HG03280 (cell line): ENCODE measurements around the gene CDC42EP4.
"Not testable (repeated sequence)": the region's sequence is repeated elsewhere in the genome, so short reads cannot be mapped to it uniquely, and the experiment has no call there.

Source experiments
- ATAC-seq: cut with Tn5 transposase; IDR thresholded peaks from one replicate; pipeline ENCODE4 v1.9.1; 2021; ENCODE audit warnings: mild to moderate bottlenecking, moderate library complexity; ENCODE audit not compliant: unreplicated experiment

Gene CDC42EP4

GRCh38 chr17:73343739-73344454 is 32.1 kb upstream of the CDC42EP4 start:
- no peak for ATAC-seq

DNA sequence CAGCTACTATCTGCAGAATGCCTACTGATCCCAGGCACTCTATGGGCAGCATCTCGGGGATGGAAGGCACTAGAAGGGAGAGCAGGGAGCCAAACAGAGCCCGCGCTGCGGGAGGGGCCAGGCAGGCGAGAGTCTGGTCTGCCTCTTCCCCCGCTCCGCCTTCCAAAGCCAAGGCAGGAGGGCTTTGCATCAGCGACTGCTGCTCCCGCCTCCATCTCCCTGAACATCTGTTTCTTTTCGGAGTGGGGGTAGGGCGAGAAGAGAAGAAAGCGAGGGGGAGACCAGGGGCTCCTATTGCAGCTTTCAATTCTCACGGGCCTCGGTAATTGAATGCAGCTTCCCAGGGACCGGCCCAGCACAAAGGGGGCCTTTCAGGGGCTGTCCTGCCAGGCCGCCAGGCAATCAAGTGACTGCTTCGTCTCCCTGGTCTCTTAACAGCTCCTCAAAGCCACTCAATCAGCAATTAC is 31.4 kb upstream of the CDC42EP4 start:
- no peak for ATAC-seq

GRCh38 chr17:73342541-73343167 is 30.9 kb upstream of the CDC42EP4 start:
- no peak for ATAC-seq

DNA sequence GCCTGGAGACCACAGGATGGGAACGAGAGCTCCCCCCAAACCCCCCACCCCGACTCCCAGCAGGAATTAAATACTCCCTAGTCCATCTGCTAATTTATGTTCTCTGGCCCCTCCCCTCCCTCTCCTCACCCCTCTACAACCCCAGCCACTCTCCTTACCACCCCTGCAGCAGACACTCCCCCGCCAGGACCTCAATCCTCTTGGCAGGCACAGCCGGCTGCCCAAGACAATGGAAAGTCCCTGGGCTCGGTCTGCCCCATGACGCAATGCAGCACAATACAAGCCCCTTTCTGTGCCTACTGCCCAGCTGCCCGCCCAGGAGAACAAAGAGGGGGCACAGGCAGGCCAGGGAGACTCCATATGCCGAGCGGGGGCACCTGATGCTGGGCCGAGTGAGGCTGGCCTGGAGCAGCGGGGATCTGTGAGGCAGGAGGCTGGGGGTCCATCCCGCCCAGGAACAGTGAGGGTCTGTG is 30.3 kb upstream of the CDC42EP4 start:
- no peak for ATAC-seq

GRCh38 chr17:73341350-73342049 is 29.7 kb upstream of the CDC42EP4 start:
- ATAC-seq: no peak

GRCh38 chr17:73340093-73340596 is 28.3 kb upstream of the CDC42EP4 start:
- no peak for ATAC-seq

GRCh38 chr17:73338566-73339197 is 26.9 kb upstream of the CDC42EP4 start:
- ATAC-seq: no peak

GRCh38 chr17:73338050-73338521 is 26.3 kb upstream of the CDC42EP4 start:
- ATAC-seq: no peak

- ATAC-seq: no peak
Measured at GRCh38 chr17:73337330-73337710, 25.5 kb upstream of the CDC42EP4 start.

- ATAC-seq: no peak
Measured at GRCh38 chr17:73336408-73337329, 24.9 kb upstream of the CDC42EP4 start.

DNA sequence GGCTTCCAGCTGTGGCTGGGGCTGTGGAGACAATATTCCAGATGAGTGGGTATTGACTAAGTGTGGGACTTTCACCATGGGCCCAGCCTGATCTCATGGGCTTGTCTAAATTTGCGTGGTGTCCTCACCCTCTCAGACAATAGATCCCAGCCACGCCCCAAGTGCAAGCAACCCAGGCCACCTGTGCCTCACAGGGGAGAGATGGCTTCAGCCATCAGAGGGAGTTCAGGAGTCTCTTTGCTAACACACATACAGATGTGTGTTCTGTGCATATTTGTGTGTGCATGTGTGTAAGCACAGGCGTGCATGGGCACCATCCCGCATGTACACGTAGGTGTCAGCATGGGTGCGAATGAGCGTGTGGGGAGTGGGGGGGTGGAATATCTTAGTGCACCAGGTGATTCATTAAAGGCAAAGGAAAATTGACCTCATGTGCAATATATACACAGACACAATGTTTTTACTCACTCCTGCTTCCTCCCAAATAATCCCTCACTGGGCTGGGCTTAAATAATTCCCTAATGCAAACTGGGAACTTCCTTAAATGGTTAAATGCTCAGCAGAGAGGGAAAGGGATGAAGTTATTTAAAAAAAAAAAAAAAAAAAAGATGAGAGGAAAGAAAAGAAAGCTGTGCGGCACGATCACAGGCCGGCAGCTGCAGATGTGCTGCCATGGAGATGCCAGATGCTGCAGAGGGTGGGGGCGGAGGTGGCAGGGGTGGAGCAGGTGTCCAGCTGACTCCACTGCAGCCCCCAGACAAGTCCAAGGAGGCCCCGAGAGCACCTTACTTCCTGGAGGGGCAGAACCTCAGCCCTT is 24.0 kb upstream of the CDC42EP4 start:
- no peak for ATAC-seq

DNA sequence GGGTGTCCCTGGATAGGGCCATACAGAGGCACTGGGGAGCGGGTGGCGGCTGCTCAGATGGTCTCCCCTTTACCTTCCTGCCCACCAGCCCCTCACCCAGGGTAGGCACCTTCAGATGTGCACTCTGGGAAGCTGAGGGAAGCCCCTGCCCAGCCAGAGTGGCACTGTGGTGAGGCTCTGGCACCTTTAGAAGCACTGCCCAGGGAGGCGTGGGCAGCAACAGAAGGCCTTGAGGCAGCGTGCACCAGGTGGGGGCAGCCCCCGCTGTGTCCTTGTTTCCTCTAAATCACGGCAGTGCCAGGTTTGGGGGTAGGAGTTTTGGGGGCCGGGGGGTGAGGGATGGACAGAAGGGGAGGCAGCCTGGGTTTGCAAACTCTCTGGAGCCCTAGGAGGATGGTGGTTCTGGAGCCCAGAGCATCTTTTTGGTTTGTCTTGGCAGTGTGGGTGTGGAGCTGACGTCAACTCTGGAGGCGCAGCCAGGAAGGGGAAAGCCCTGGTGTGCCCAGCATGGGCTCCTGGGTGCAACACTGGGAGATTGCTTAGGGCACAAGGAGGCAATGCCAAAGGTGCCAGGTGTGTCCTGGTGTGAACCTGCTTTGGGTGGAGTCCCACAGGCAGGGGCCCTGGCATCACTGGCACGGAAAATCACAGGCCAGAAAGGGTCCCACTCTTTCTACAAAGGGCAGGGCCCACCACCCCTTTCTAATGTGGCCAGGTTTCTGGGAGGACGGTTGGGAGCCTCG is 23.1 kb upstream of the CDC42EP4 start:
- ATAC-seq: no peak

DNA sequence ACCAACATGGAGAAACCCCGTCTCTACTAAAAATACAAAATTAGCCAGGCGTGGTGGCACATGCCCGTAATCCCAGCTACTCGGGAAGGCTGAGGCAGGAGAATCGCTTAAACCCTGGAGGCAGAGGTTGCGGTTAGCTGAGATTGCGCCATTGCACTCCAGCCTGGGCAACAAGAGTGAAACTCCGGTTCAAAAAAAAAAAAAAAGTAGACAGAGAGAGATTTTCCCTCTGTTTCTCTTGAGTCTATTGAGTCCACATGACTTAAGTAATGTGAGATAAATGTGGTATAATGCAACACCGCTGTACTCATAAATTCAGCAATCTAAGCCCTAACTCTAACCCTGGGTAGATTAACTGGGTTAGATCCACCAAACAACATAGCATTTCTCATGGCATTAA is 21.6 kb upstream of the CDC42EP4 start:
- not testable (repeated sequence) for ATAC-seq

DNA sequence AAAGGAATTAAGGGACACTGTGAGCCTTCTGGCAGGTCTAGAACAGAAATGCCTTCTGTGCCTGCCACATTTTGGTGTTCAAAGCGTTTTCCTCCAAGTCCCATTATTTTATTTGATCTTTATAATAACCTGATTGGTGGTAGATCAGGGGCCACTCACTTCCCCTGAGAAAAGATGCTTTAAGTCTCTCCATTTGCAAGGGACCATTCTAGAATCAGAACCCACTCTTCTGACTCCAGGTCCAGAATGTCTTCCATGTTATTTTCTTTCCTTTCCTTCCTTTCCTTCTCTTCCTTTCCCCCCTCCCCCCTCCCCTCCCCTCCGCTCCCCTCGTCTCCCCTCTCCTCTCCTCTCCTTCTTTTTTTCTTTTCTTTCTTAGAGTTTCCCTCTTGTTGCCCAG is 19.3 kb upstream of the CDC42EP4 start:
- ATAC-seq: no peak

DNA sequence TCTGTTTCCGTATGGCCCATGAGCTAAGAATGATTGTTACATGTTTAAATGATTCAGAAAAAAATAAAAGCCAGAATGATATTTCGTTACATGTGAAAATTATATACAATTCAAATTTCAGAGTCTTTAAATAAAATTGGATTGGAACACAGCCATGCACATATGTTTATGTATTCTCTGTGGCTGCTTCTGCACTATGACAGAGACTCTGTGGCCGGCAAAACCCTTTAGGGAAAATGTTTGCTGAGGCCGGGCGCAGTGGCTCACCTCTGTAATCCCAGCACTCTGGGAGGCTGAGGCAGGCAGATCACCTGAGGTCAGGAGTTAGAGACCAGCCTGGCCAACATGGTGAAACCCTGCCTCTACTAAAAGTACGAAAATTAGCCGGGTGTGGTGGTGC is 15.9 kb upstream of the CDC42EP4 start:
- ATAC-seq: no peak

DNA sequence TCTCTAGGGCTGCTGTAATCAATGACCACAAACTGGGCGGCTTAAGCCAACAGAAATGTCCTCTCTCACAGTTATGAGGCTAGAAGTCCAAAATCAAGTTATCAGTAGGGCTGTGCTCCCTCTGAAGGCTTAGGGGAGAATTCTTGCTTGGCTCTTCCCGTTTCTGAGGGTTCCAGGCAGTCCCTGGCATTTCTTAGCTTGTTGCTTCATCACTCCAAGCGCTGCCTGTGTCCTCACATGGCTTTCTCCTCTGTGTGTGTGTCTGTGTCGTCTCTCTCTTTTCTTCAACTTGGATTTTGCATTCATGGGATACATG is 13.7 kb upstream of the CDC42EP4 start:
- ATAC-seq: no peak

- ATAC-seq: no peak
Measured at GRCh38 chr17:73324711-73325526, 13.1 kb upstream of the CDC42EP4 start.

- ATAC-seq: no peak
Measured at GRCh38 chr17:73324160-73324475, 12.3 kb upstream of the CDC42EP4 start.
